ENCODE data around the gene FAM50B. TPM values are rescaled to one million over a fixed set of nuclear protein-coding genes. Genes with fewer than 3 reads are reported as not detected.

Gene FAM50B
- total and polyA plus RNA-seq, 2 of the 13 experiments (the other 11 are each of a cell fraction or from before 2014, with no cell fraction given), result 0.05 TPM; not detected in 1

- in situ Hi-C loops (cut with HindIII; ENCODE audit: extremely low pct_ligation_motif_present, low pct_unique_long_range_greater_than_20kb), result no loop called here
- CTCF ChIA-PET (ENCODE audit: low intra/inter-chr PET ratio, low total read pairs), result no interaction called here
- ATAC-seq (no peak), DNase-seq (ENCODE audit: low spot score) (no peak), FAIRE-seq (no peak)
- no peak overlapping the region for H3K27ac ChIP-seq (ENCODE audit: extremely low read length, insufficient read depth, low read length)
- TF ChIP-seq SMAD3 (CRISPR knock-in tag; IDR thresholded peaks at IDR 0.05) (no peak), GZF1 (CRISPR knock-in tag; IDR thresholded peaks at IDR 0.05) (no peak), CEBPB (IDR thresholded peaks at IDR 0.05; ENCODE audit: borderline replicate concordance, low read depth, low read length) (peak; percentile 36; the same call in 1 of the 2 replicates), MAFF (IDR thresholded peaks at IDR 0.05; ENCODE audit: low read depth, low read length) (no peak), ZNF496 (CRISPR knock-in tag; IDR thresholded peaks at IDR 0.05; ENCODE audit: insufficient replicate concordance) (no peak), EED (CRISPR knock-in tag; IDR thresholded peaks at IDR 0.05) (no peak)
- H3K4me1 ChIP-seq (ENCODE audit: insufficient read depth, low read length), result peaks cover 73% of the 10 kb centered on the region
- no peaks in the 10 kb centered on the region for H3K27me3 ChIP-seq (ENCODE audit: control insufficient read depth in 1 of 2, insufficient read depth in 2 of 2, low read length in 2 of 2)
- POLR2A ChIA-PET, result no interaction called here
- 91% methylated on average over 5 of the region's 5 CpGs for WGBS (ENCODE audit: low lambda C conversion rate)
- H2AFZ ChIP-seq (ENCODE audit: low read length), result no peak overlapping the region
- H3K79me2 ChIP-seq (ENCODE audit: insufficient read depth, low read length), result no peaks in the 10 kb centered on the region
- no peak overlapping the region for H3K4me2 ChIP-seq (ENCODE audit: low read depth, low read length)
- intact Hi-C loops (cut with micrococcal nuclease; ENCODE audit: unreplicated experiment), result no loop called here
- H4K20me1 ChIP-seq (ENCODE audit: insufficient read depth, low read length), result no peaks in the 10 kb centered on the region
- no TSS peak for BruUV-seq (replicated peaks)
- H3K4me3 ChIP-seq (replicated peaks in 1 of 3; ENCODE audit: insufficient read depth in 1 of 3, low read depth in 2 of 3, low read length in 3 of 3), result no peak overlapping the region
- no peak overlapping the region for H3K9ac ChIP-seq (ENCODE audit: insufficient read depth, low read depth, low read length)
- H3K9me3 ChIP-seq (ENCODE audit: low read length), result peaks cover 9% of the 10 kb centered on the region; the same call in 1 of the 2 replicates
- H3K36me3 ChIP-seq (replicated peaks in 1 of 2; ENCODE audit: control insufficient read depth in 1 of 2, insufficient read depth in 2 of 2, low read length in 2 of 2), result no peaks in the 10 kb centered on the region
Observed at GRCh38 chr6:3882866-3883265, 33.7 kb downstream of the FAM50B start.

- in situ Hi-C loops (cut with HindIII; ENCODE audit: extremely low pct_ligation_motif_present, low pct_unique_long_range_greater_than_20kb) (no loop called here), intact Hi-C loops (cut with micrococcal nuclease; ENCODE audit: unreplicated experiment) (loop anchor here (2.0 kb wide), 3 partner anchors 49 to 141 kb away; no protein-coding TSS in a partner anchor)
- peaks cover 78% of the 10 kb centered on the region for H3K4me1 ChIP-seq (ENCODE audit: insufficient read depth, low read length)
- ATAC-seq (peak; percentile 13; the same call in 1 of the 3 replicates), DNase-seq (ENCODE audit: low spot score) (no peak), FAIRE-seq (peak; percentile 94)
- no peak overlapping the region for H2AFZ ChIP-seq (ENCODE audit: low read length)
- H4K20me1 ChIP-seq (ENCODE audit: insufficient read depth, low read length), result no peaks in the 10 kb centered on the region
- H3K4me3 ChIP-seq (replicated peaks in 1 of 3; ENCODE audit: insufficient read depth in 1 of 3, low read depth in 2 of 3, low read length in 3 of 3), result no peak overlapping the region
- WGBS (ENCODE audit: low lambda C conversion rate), result 37% methylated on average over 6 of the region's 6 CpGs
- H3K9ac ChIP-seq (ENCODE audit: insufficient read depth, low read depth, low read length), result no peak overlapping the region
- ChIA-PET CTCF (ENCODE audit: low intra/inter-chr PET ratio, low total read pairs) (interaction anchor here (1.0 kb wide), 1 partner anchor 94 kb away, joined by 3 read pairs; no protein-coding TSS in a partner anchor), POLR2A (interaction anchor here (1.0 to 2.0 kb wide), 8 partner anchors 10 to 95 kb away, joined by 3 to 14 read pairs (median 6); no protein-coding TSS in a partner anchor)
- H3K9me3 ChIP-seq (ENCODE audit: low read length), result peaks cover 9% of the 10 kb centered on the region; the same call in 1 of the 2 replicates
- no peaks in the 10 kb centered on the region for H3K27me3 ChIP-seq (ENCODE audit: control insufficient read depth in 1 of 2, insufficient read depth in 2 of 2, low read length in 2 of 2)
- no TSS peak for BruUV-seq (replicated peaks)
- H3K79me2 ChIP-seq (ENCODE audit: insufficient read depth, low read length), result no peaks in the 10 kb centered on the region
- H3K4me2 ChIP-seq (ENCODE audit: low read depth, low read length), result peak overlapping the region; percentile 2; the same call in 1 of the 2 replicates
- H3K27ac ChIP-seq (ENCODE audit: extremely low read length, insufficient read depth, low read length), result peak overlapping the region; percentile 14
- no peaks in the 10 kb centered on the region for H3K36me3 ChIP-seq (replicated peaks in 1 of 2; ENCODE audit: control insufficient read depth in 1 of 2, insufficient read depth in 2 of 2, low read length in 2 of 2)
- TF ChIP-seq TARDBP (CRISPR knock-in tag; IDR thresholded peaks at IDR 0.05) (peak; percentile 32; the same call in 1 of the 2 replicates), ZNF280B (CRISPR knock-in tag; IDR thresholded peaks at IDR 0.05; ENCODE audit: borderline replicate concordance) (no peak), FOXJ3 (CRISPR knock-in tag; IDR thresholded peaks at IDR 0.05; ENCODE audit: borderline replicate concordance) (no peak), ZMYM2 (CRISPR knock-in tag; IDR thresholded peaks at IDR 0.05) (no peak), KDM5B (CRISPR knock-in tag; IDR thresholded peaks at IDR 0.05; ENCODE audit: borderline replicate concordance) (no peak), ZNF264 (CRISPR knock-in tag; IDR thresholded peaks at IDR 0.05) (0 out of 2 replicates have a peak, but pooled peaks have one; percentile 39), ZC3H13 (CRISPR knock-in tag; IDR thresholded peaks at IDR 0.05) (no peak), SAP130 (CRISPR knock-in tag; IDR thresholded peaks at IDR 0.05; ENCODE audit: low read depth) (0 out of 2 replicates have a peak, but pooled peaks have one; percentile 27), ZNF235 (CRISPR knock-in tag; IDR thresholded peaks at IDR 0.05; ENCODE audit: borderline replicate concordance) (no peak), RBAK (CRISPR knock-in tag; IDR thresholded peaks at IDR 0.05) (no peak), NR2F6 (IDR thresholded peaks at IDR 0.05) (peak; percentile 65), NR2F6 (CRISPR knock-in tag; IDR thresholded peaks at IDR 0.05) (no peak), RARA (CRISPR knock-in tag; IDR thresholded peaks at IDR 0.05) (0 out of 2 replicates have a peak, but pooled peaks have one; percentile 33)
Observed at GRCh38 chr6:3884007-3884745, 35.0 kb downstream of the FAM50B start.

Data from HepG2 (cell line).